Epithelial cell of proximal tubule (primary cell): ENCODE measurements around the gene RIMBP2. TPM values are rescaled to one million over a fixed set of nuclear protein-coding genes. Genes with fewer than 3 reads are reported as not detected.

Experiments used
- DNase-seq: peaks from one replicate; pipeline ENCODE4 v3.0.0-alpha.2; 2011; ENCODE audit warnings: low read depth
- H3K4me3 ChIP-seq: 2 replicates; pipeline ENCODE4 v1.5.1; 2011; ENCODE audit warnings: low read depth, mild to moderate bottlenecking, low read length
- CTCF ChIP-seq: conservative IDR thresholded peaks from 2 replicates; pipeline ENCODE4 v1.5.1; 2012; ENCODE audit warnings: low read depth, mild to moderate bottlenecking, low read length
- total RNA-seq: library from RNA; depleted of rRNA; stranded (reverse); fragments of >200 nt; gene quantifications from 2 replicates; pipeline ENCODE4 v1.2.3, GENCODE V29; 2015

The RIMBP2 gene
- total RNA-seq, 1 donor from 2014 or later: 0.98 TPM

GRCh38 chr12:130438711-130439110 lies 277.4 kb downstream of the RIMBP2 start:
- no peak for TF ChIP-seq CTCF
- no peak for DNase-seq
- H3K4me3 ChIP-seq: no peak overlapping the region

GRCh38 chr12:130438243-130438620 lies 277.9 kb downstream of the RIMBP2 start:
- DNase-seq: no peak
- no peak overlapping the region for H3K4me3 ChIP-seq
- no peak for TF ChIP-seq CTCF

- no peak for TF ChIP-seq CTCF
- no peak overlapping the region for H3K4me3 ChIP-seq
- no peak for DNase-seq
Observed at GRCh38 chr12:130437555-130438242, 278.4 kb downstream of the RIMBP2 start.

- no peak for DNase-seq
- TF ChIP-seq CTCF: no peak
- no peak overlapping the region for H3K4me3 ChIP-seq
Observed at GRCh38 chr12:130436741-130437501, 279.2 kb downstream of the RIMBP2 start.

GRCh38 chr12:130435826-130436225 lies 280.3 kb downstream of the RIMBP2 start:
- TF ChIP-seq CTCF: no peak
- no peak overlapping the region for H3K4me3 ChIP-seq
- DNase-seq: no peak

- H3K4me3 ChIP-seq: no peak overlapping the region
- DNase-seq: no peak
- no peak for TF ChIP-seq CTCF
Observed at GRCh38 chr12:130435331-130435730, 280.8 kb downstream of the RIMBP2 start.

- DNase-seq: no peak
- H3K4me3 ChIP-seq: no peak overlapping the region
- TF ChIP-seq CTCF: no peak
Observed at GRCh38 chr12:130434560-130434959, 281.5 kb downstream of the RIMBP2 start.
